ENCODE data around the gene GNPNAT1. TPM values are rescaled to one million over a fixed set of nuclear protein-coding genes. Genes with fewer than 3 reads are reported as not detected.
"Not testable (repeated sequence)": the region's sequence is repeated elsewhere in the genome, so short reads cannot be mapped to it uniquely, and the experiment has no call there.

The GNPNAT1 gene
- total RNA-seq, 1 experiment from 2014 or later, result 59.4 TPM

DNA sequence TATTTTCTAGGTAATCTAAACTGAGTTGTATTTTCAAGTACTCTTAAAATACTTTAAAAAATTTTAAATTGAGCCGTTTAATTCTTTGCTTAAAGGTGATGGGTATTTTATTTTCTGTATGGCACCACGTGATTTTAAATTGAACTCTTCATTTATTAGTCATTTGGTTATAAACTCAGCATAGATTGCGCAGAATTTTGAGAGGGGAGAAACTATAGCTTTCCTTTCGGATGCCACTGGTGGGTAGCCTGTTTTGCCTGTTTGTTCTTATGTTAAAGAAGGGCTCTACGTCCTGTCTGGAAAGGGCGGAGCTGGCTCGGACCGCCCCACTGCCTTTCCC lies 61.9 kb downstream of the GNPNAT1 start:
- no peak for DNase-seq (ENCODE audit: low read depth)

DNA sequence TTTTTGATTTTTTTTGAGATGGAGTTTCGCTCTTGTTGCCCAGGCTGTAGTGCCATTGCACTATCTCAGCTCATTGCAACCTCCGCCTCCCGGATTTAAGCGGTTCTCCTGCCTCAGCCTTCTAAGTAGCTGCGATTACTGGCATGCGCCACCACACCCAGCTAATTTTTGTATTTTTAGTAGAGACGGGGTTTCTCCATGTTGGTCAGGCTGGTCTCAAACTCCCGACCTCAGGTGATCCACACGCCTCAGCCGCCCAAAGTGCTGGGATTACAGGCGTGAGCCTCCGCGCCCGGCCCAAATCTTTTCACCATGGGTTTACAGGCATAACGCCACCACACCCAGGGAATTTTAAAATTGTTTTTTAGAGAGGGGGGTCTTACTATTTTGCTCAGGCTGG lies 62.4 kb downstream of the GNPNAT1 start:
- not testable (repeated sequence) for DNase-seq (ENCODE audit: low read depth)

DNA sequence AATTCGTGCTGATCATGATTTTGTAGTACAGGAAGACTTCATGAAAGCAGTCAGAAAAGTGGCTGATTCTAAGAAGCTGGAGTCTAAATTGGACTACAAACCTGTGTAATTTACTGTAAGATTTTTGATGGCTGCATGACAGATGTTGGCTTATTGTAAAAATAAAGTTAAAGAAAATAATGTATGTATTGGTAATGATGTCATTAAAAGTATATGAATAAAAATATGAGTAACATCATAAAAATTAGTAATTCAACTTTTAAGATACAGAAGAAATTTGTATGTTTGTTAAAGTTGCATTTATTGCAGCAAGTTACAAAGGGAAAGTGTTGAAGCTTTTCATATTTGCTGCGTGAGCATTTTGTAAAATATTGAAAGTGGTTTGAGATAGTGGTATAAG lies 63.9 kb downstream of the GNPNAT1 start:
- DNase-seq (ENCODE audit: low read depth), result not testable (repeated sequence)

Other genes with a start within 250 kb of the GNPNAT1 start
- gene TXNDC16, start 239.1 kb downstream of the GNPNAT1 start, total RNA-seq (2014; rRNA removed; shearing (Covaris generic)), result 4.2 and 4.3 TPM in 2 replicates
- gene GPR137C, start 238.8 kb downstream of the GNPNAT1 start, total RNA-seq (2014; rRNA removed; shearing (Covaris generic)), result 2.2 and 5.8 TPM in 2 replicates
- 107 and 135 TPM in 2 replicates for gene ERO1A, start 96.0 kb downstream of the GNPNAT1 start, total RNA-seq (2014; rRNA removed; shearing (Covaris generic))
- gene PSMC6, start 84.4 kb downstream of the GNPNAT1 start, total RNA-seq (2014; rRNA removed; shearing (Covaris generic)), result 394 and 567 TPM in 2 replicates
- gene STYX, start 61.4 kb downstream of the GNPNAT1 start, total RNA-seq (2014; rRNA removed; shearing (Covaris generic)), result 15.5 and 18.6 TPM in 2 replicates
- 121 and 131 TPM in 2 replicates for gene FERMT2, start 159.4 kb upstream of the GNPNAT1 start, total RNA-seq (2014; rRNA removed; shearing (Covaris generic))

Measured in Daoy (cell line).